Activated naive CD4-positive, alpha-beta T cell treated with Interleukin-2 at 50 U/mL for 16 hours (primary cell): ENCODE data around the gene GDPD5.

Experiments used
- DNase-seq: peaks from one replicate; pipeline ENCODE4 v3.0.0-alpha.2; 2020

The GDPD5 gene

GRCh38 chr11:75535071-75535470, 9.3 kb upstream of the GDPD5 start:
- DNase-seq: no peak

- no peak for DNase-seq
Observed at GRCh38 chr11:75534259-75535069, 8.7 kb upstream of the GDPD5 start.

GRCh38 chr11:75533896-75534258, 8.1 kb upstream of the GDPD5 start:
- DNase-seq: no peak

- DNase-seq: peak; percentile 83
Observed at GRCh38 chr11:75532200-75533048, 6.7 kb upstream of the GDPD5 start.

GRCh38 chr11:75531325-75531724, 5.6 kb upstream of the GDPD5 start:
- no peak for DNase-seq

- no peak for DNase-seq
Observed at GRCh38 chr11:75530577-75530976, 4.8 kb upstream of the GDPD5 start.

GRCh38 chr11:75527938-75528735, 2.4 kb upstream of the GDPD5 start:
- DNase-seq: no peak

GRCh38 chr11:75527130-75527529, 1.4 kb upstream of the GDPD5 start:
- no peak for DNase-seq

- no peak for DNase-seq
Observed at GRCh38 chr11:75526192-75526541, 426 bp upstream of the GDPD5 start.

GRCh38 chr11:75524665-75525432, 892 bp downstream of the GDPD5 start:
- peak; percentile 45 for DNase-seq

GRCh38 chr11:75523811-75524664, 1.7 kb downstream of the GDPD5 start:
- peak; percentile 11 for DNase-seq

- DNase-seq: no peak
Observed at GRCh38 chr11:75523189-75523588, 2.6 kb downstream of the GDPD5 start.

GRCh38 chr11:75522286-75523044, 3.3 kb downstream of the GDPD5 start:
- DNase-seq: no peak

GRCh38 chr11:75520688-75521087, 5.1 kb downstream of the GDPD5 start:
- DNase-seq: no peak

- no peak for DNase-seq
Observed at GRCh38 chr11:75518771-75519653, 6.7 kb downstream of the GDPD5 start.

- DNase-seq: no peak
Observed at GRCh38 chr11:75518204-75518549, 7.6 kb downstream of the GDPD5 start.

GRCh38 chr11:75516886-75517285, 8.9 kb downstream of the GDPD5 start:
- no peak for DNase-seq

GRCh38 chr11:75516140-75516539, 9.6 kb downstream of the GDPD5 start:
- no peak for DNase-seq

GRCh38 chr11:75514596-75514995, 11.1 kb downstream of the GDPD5 start:
- no peak for DNase-seq

GRCh38 chr11:75513250-75513649, 12.5 kb downstream of the GDPD5 start:
- DNase-seq: no peak
